ENCODE measurements around the gene UNC45A. TPM values are rescaled to one million over a fixed set of nuclear protein-coding genes. Genes with fewer than 3 reads are reported as not detected.

Gene UNC45A
- total and polyA plus RNA-seq, 2 of the 13 experiments (the other 11 are each of a cell fraction or from before 2014, with no cell fraction given), result 33.8 to 39.7 TPM

- TF ChIP-seq ZNF784 (CRISPR knock-in tag; IDR thresholded peaks at IDR 0.05; ENCODE audit: borderline replicate concordance) (no peak), ZNF292 (CRISPR knock-in tag; IDR thresholded peaks at IDR 0.05; ENCODE audit: borderline replicate concordance, low read depth) (0 out of 2 replicates have a peak, but pooled peaks have one; percentile 26), ZNF451 (CRISPR knock-in tag; IDR thresholded peaks at IDR 0.05) (no peak; the same call in 1 of the 2 replicates), ZSCAN5A (CRISPR knock-in tag; IDR thresholded peaks at IDR 0.05; ENCODE audit: borderline replicate concordance) (peak; percentile 73; the same call in 1 of the 2 replicates), MXD4 (CRISPR knock-in tag; IDR thresholded peaks at IDR 0.05) (peak; percentile 77; the same call in 1 of the 2 replicates), PAX8 (CRISPR knock-in tag; IDR thresholded peaks at IDR 0.05; ENCODE audit: borderline replicate concordance) (no peak), BRD4 (CRISPR knock-in tag; IDR thresholded peaks at IDR 0.05) (peak; percentile 19), NFKB2 (CRISPR knock-in tag; IDR thresholded peaks at IDR 0.05; ENCODE audit: borderline replicate concordance) (peak; percentile 80; the same call in 1 of the 2 replicates), ZNF232 (CRISPR knock-in tag; IDR thresholded peaks at IDR 0.05; ENCODE audit: borderline replicate concordance) (peak; percentile 56; the same call in 1 of the 2 replicates), SP5 (CRISPR knock-in tag; IDR thresholded peaks at IDR 0.05; ENCODE audit: borderline replicate concordance, low read depth) (peak; percentile 50; the same call in 1 of the 2 replicates), ZNF543 (CRISPR knock-in tag; IDR thresholded peaks at IDR 0.05) (peak; percentile 93), ZNF382 (CRISPR knock-in tag; IDR thresholded peaks at IDR 0.05; ENCODE audit: borderline replicate concordance) (no peak), ZNF34 (CRISPR knock-in tag; IDR thresholded peaks at IDR 0.05; ENCODE audit: borderline replicate concordance) (peak; percentile 61; the same call in 1 of the 2 replicates), HOXA9 (CRISPR knock-in tag; IDR thresholded peaks at IDR 0.05; ENCODE audit: borderline replicate concordance) (0 out of 2 replicates have a peak, but pooled peaks have one; percentile 27), ZNF350 (CRISPR knock-in tag; IDR thresholded peaks at IDR 0.05; ENCODE audit: borderline replicate concordance, low read depth) (peak; percentile 82), ZNF205 (CRISPR knock-in tag; IDR thresholded peaks at IDR 0.05) (peak; percentile 78; the same call in 1 of the 2 replicates), CBFB (CRISPR knock-in tag; IDR thresholded peaks at IDR 0.05) (peak; percentile 74; the same call in 1 of the 2 replicates), ZFX (CRISPR knock-in tag; IDR thresholded peaks at IDR 0.05; ENCODE audit: low read depth) (peak; percentile 75), GMEB1 (CRISPR knock-in tag; IDR thresholded peaks at IDR 0.05; ENCODE audit: borderline replicate concordance) (peak; percentile 86), GMEB2 (CRISPR knock-in tag; IDR thresholded peaks at IDR 0.05; ENCODE audit: low read depth) (0 out of 2 replicates have a peak, but pooled peaks have one; percentile 58)
- TF ChIP-seq, protein P1, sequence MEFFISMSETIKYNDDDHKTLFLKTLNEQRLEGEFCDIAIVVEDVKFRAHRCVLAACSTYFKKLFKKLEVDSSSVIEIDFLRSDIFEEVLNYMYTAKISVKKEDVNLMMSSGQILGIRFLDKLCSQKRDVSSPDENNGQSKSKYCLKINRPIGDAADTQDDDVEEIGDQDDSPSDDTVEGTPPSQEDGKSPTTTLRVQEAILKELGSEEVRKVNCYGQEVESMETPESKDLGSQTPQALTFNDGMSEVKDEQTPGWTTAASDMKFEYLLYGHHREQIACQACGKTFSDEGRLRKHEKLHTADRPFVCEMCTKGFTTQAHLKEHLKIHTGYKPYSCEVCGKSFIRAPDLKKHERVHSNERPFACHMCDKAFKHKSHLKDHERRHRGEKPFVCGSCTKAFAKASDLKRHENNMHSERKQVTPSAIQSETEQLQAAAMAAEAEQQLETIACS (CRISPR knock-in tag; IDR thresholded peaks at IDR 0.05), result no peak
These were observed 59.6 kb downstream of the UNC45A start, which contains the start of gene PRC1 (continued) for GRCh38 chr15:90994417-90995311.

All from HepG2 (cell line).